K562 (cell line): ENCODE measurements around the gene PURA. TPM values are rescaled to one million over a fixed set of nuclear protein-coding genes. Genes with fewer than 3 reads are reported as not detected.
A peak's percentile ranks its signal among the peaks of the same experiment; 100 is the strongest.

Experiments used
- CUX1 ChIP-seq: fragments of 200-800 bp; sonication (Bioruptor generic); IDR thresholded peaks from 2 replicates; pipeline ENCODE4 v1.6.1; 2016; ENCODE audit warnings: missing genetic modification characterization, missing compliant biosample characterization
- FOXK1 ChIP-seq: sonication (generic); formaldehyde crosslinking; IDR thresholded peaks from 2 replicates; pipeline ENCODE4 v1.8.0; 2022; ENCODE audit warnings: missing genetic modification reagents, mild to moderate bottlenecking, borderline replicate concordance
- GTF2A2 ChIP-seq: IDR thresholded peaks from 2 replicates; pipeline ENCODE4 v1.6.1; 2016; ENCODE audit warnings: mild to moderate bottlenecking, missing genetic modification characterization, missing compliant biosample characterization
- NONO ChIP-seq, 2 experiments: fragments of 200-400 bp in 1 of 2; fragments of 450-650 bp in 1 of 2; formaldehyde crosslinking in 1 of 2; IDR thresholded peaks; 2 replicates each; pipeline ENCODE4 v1.6.1; 2017; ENCODE audit warnings: low read depth in 2 of 2, mild to moderate bottlenecking in 2 of 2, moderate library complexity in 2 of 2, low read length in 1 of 2
- PHF8 ChIP-seq: fragments of 200-600 bp; sonication (generic); IDR thresholded peaks from 2 replicates; pipeline ENCODE4 v1.6.1; 2012; ENCODE audit warnings: mixed run types, mild to moderate bottlenecking, inconsistent platforms, low read length, moderate library complexity, borderline replicate concordance
- REST ChIP-seq, 2 experiments: fragments of 450-650 bp; formaldehyde crosslinking in 1 of 2; IDR thresholded peaks; 2 replicates each; pipeline versions ENCODE4 v1.4.0 to v1.6.1; 2014 to 2020; ENCODE audit warnings: mild to moderate bottlenecking in 2 of 2, borderline replicate concordance in 1 of 2, low read depth in 1 of 2
- ZFP1 ChIP-seq: fragments of 450-650 bp; formaldehyde crosslinking; IDR thresholded peaks from 2 replicates; pipeline ENCODE4 v1.4.0; 2020; ENCODE audit warnings: mild to moderate bottlenecking, mixed read lengths
- ZNF174 ChIP-seq: fragments of 250-450 bp; sonication (Bioruptor Pico); IDR thresholded peaks from 2 replicates; pipeline ENCODE4 v1.4.0; 2020; ENCODE audit warnings: mild to moderate bottlenecking
- ZNF197 ChIP-seq: fragments of 200-800 bp; sonication (Bioruptor generic); IDR thresholded peaks from 2 replicates; pipeline ENCODE4 v1.6.1; 2016; ENCODE audit warnings: low read depth, missing genetic modification characterization, missing compliant biosample characterization
- ZNF639 ChIP-seq, 2 experiments: fragments of 200-800 bp in 1 of 2; sonication (Bioruptor generic) in 1 of 2; sonication (generic) in 1 of 2; formaldehyde crosslinking in 1 of 2; IDR thresholded peaks in 1 of 2; conservative IDR thresholded peaks in 1 of 2; 2 replicates each; pipeline versions ENCODE4 v1.5.0 to v1.6.1; 2016 to 2020; ENCODE audit warnings: missing compliant biosample characterization in 1 of 2, missing genetic modification characterization in 1 of 2, missing genetic modification reagents in 1 of 2
- polyA plus RNA-seq, 8 experiments: library from polyadenylated mRNA; depleted of rRNA in 4 of 8; stranded (reverse) in 5 of 8; unstranded in 3 of 8; fragments of >200 nt; fragmentation: Nextera tagmentation in 2 of 8; fragmentation: Illumina TruSeq in 1 of 8; extraction: Ambion mirVana in 2 of 8; extraction: Trizol in 1 of 8; gene quantifications; 2 replicates each; pipeline versions ENCODE4 v1.2.1 to v1.2.3, GENCODE V29; 2011 to 2014; ENCODE audit warnings: inconsistent platforms in 1 of 8, missing spikeins in 1 of 8
- total RNA-seq, 7 experiments: library from RNA; depleted of rRNA in 6 of 7; stranded (reverse); fragments of >200 nt in 6 of 7; fragmentation: Illumina TruSeq in 2 of 7; extraction: Trizol in 2 of 7; gene quantifications; 2 replicates each; pipeline versions ENCODE4 v1.2.1 to v1.2.3, GENCODE V29; 2011 to 2021; ENCODE audit warnings: low replicate concordance in 1 of 7

Gene PURA
- total and polyA plus RNA-seq, 9 of the 15 experiments (the other 6 are each of a cell fraction or from before 2014, with no cell fraction given): 3.2 to 11.1 (median 5.4) TPM

GRCh38 chr5:140107312-140108092, 6.4 kb upstream of the PURA start (continued):
- no peak for TF ChIP-seq FOXK1 (CRISPR knock-in tag)
- TF ChIP-seq ZNF174 (CRISPR knock-in tag): no peak
- 0 out of 2 replicates have a peak, but pooled peaks have one; percentile 13 for TF ChIP-seq REST (IDR thresholded peaks at IDR 0.05; ENCODE audit: borderline replicate concordance)
- peak; percentile 80; the same call in 1 of the 2 replicates for TF ChIP-seq REST (CRISPR knock-in tag; IDR thresholded peaks at IDR 0.05; ENCODE audit: low read depth)
- peak in 1 of 2 experiments; percentile 81; a peak in 2 of 4 replicates for TF ChIP-seq ZNF639 (CRISPR knock-in tag; conservative IDR thresholded peaks at IDR 0.05 in 1 of 2, IDR thresholded peaks at IDR 0.05 in 1 of 2)
- TF ChIP-seq ZFP1 (CRISPR knock-in tag): no peak
- TF ChIP-seq NONO (IDR thresholded peaks at IDR 0.05; ENCODE audit: low read depth in 2 of 2, low read length in 1 of 2): peak; percentile 41 to 68; a peak in 1 of 4 replicates
- TF ChIP-seq PHF8: peak; percentile 74; the same call in 1 of the 2 replicates
- TF ChIP-seq GTF2A2 (tag): no peak
- TF ChIP-seq CUX1 (CRISPR knock-in tag): no peak
- TF ChIP-seq ZNF197 (CRISPR knock-in tag): 0 out of 2 replicates have a peak, but pooled peaks have one; percentile 33
